Measurements from ENCODE around the gene TRIM4. TPM values are rescaled to one million over a fixed set of nuclear protein-coding genes. Genes with fewer than 3 reads are reported as not detected.

TRIM4 gene
- total and polyA plus RNA-seq, 7 experiments from 2014 or later: 30.1 to 75.0 (median 37.6) TPM

- Histone ChIP-seq H3K4me3 (ENCODE audit: low read length) (no peak overlapping the region), H3K9me3 (ENCODE audit: control insufficient read depth in 2 of 3, low read length in 3 of 3) (no peaks in the 10 kb centered on the region), H3K27ac (ENCODE audit: low read depth, low read length) (no peak overlapping the region), H3K4me1 (ENCODE audit: control insufficient read depth in 2 of 2, insufficient read depth in 2 of 2, low read length in 2 of 2) (peaks cover 0 to 16% of the 10 kb centered on the region in 2 donors), H3K36me3 (ENCODE audit: control insufficient read depth in 2 of 3, insufficient read depth in 3 of 3, low read length in 3 of 3) (no peaks in the 10 kb centered on the region), H3K27me3 (ENCODE audit: control insufficient read depth in 2 of 2, insufficient read depth in 2 of 2, low read length in 2 of 2) (no peaks in the 10 kb centered on the region)
- Mint-ChIP-seq H3K27ac (peak overlapping the region in 3 of 9 donors; percentile 7 to 76 (median 65)), H3K4me3 (peak overlapping the region in 7 of 10 donors; percentile 9 to 87 (median 30)), H3K9me3 (no peaks in the 10 kb centered on the region), H3K36me3 (no peaks in the 10 kb centered on the region), H3K27me3 (peaks cover 0 to 42% (median 14%) of the 10 kb centered on the region in 5 donors), H3K4me1 (peaks cover 16 to 33% (median 33%) of the 10 kb centered on the region in 7 donors)
- POLR2A ChIA-PET: interaction anchor here (1.2 kb wide), 1 partner anchor 10 kb away, joined by 3 read pairs; no protein-coding TSS in a partner anchor
- CTCF ChIA-PET: interaction anchor here (0.7 kb wide), 1 partner anchor 134 kb away, joined by 4 read pairs; no protein-coding TSS in a partner anchor
- intact Hi-C loops (cut with micrococcal nuclease): no loop called here
- no peak for DNase-seq
- ATAC-seq: no peak
Observed at GRCh38 chr7:99927536-99927935, 8.2 kb upstream of the TRIM4 start.

DNA sequence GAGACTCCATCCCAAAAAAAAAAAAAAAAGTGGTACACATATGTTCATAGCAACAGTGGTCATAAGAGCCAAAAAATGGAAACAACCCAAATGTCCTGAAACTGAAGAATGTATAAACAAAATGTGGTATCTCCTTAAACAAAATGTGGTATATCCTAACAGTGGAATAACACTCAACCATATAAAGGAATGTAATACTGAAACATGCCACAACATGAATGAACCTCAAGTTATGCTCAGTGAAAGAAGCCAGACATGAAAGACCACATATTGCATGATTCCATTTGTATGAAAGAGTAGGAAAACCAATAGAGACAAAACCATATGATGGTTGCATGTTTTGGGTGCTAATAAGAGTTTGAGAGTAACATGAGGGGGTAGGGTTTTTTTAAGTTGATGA, 7.0 kb upstream of the TRIM4 start:
- ChIA-PET CTCF (no interaction called here), POLR2A (no interaction called here)
- Histone ChIP-seq H3K4me1 (ENCODE audit: control insufficient read depth in 2 of 2, insufficient read depth in 2 of 2, low read length in 2 of 2) (peaks cover 0 to 16% of the 10 kb centered on the region in 2 donors), H3K27ac (ENCODE audit: low read depth, low read length) (no peak overlapping the region), H3K27me3 (ENCODE audit: control insufficient read depth in 2 of 2, insufficient read depth in 2 of 2, low read length in 2 of 2) (no peaks in the 10 kb centered on the region), H3K4me3 (ENCODE audit: low read length) (no peak overlapping the region), H3K9me3 (ENCODE audit: control insufficient read depth in 2 of 3, low read length in 3 of 3) (no peaks in the 10 kb centered on the region), H3K36me3 (ENCODE audit: control insufficient read depth in 2 of 3, insufficient read depth in 3 of 3, low read length in 3 of 3) (no peaks in the 10 kb centered on the region)
- Mint-ChIP-seq H3K4me1 (peaks cover 16 to 37% (median 33%) of the 10 kb centered on the region in 7 donors), H3K4me3 (peak overlapping the region in 1 of 10 donors; percentile 19), H3K9me3 (no peaks in the 10 kb centered on the region), H3K27me3 (peaks cover 0 to 40% (median 14%) of the 10 kb centered on the region in 5 donors), H3K27ac (no peak overlapping the region), H3K36me3 (peaks cover 0 to 6% (median 5%) of the 10 kb centered on the region in 5 donors)
- ATAC-seq (no peak), DNase-seq (no peak)
- intact Hi-C loops (cut with micrococcal nuclease): no loop called here

- CTCF ChIA-PET: interaction anchor here (1.3 kb wide), 1 partner anchor 11 kb away, joined by 4 read pairs; no protein-coding TSS in a partner anchor
- Histone ChIP-seq H3K27ac (ENCODE audit: low read depth, low read length) (no peak overlapping the region), H3K27me3 (ENCODE audit: control insufficient read depth in 2 of 2, insufficient read depth in 2 of 2, low read length in 2 of 2) (no peaks in the 10 kb centered on the region), H3K36me3 (ENCODE audit: control insufficient read depth in 2 of 3, insufficient read depth in 3 of 3, low read length in 3 of 3) (no peaks in the 10 kb centered on the region), H3K4me1 (ENCODE audit: control insufficient read depth in 2 of 2, insufficient read depth in 2 of 2, low read length in 2 of 2) (peaks cover 14 to 15% of the 10 kb centered on the region in 2 donors), H3K4me3 (ENCODE audit: low read length) (no peak overlapping the region), H3K9me3 (ENCODE audit: control insufficient read depth in 2 of 3, low read length in 3 of 3) (no peaks in the 10 kb centered on the region)
- Mint-ChIP-seq H3K36me3 (peaks cover 0 to 21% (median 5%) of the 10 kb centered on the region in 5 donors), H3K9me3 (peaks cover 0 to 3% (median 0%) of the 10 kb centered on the region in 11 donors), H3K27ac (no peak overlapping the region), H3K4me1 (peaks cover 9 to 34% (median 25%) of the 10 kb centered on the region in 7 donors), H3K27me3 (peaks cover 0 to 34% (median 11%) of the 10 kb centered on the region in 5 donors), H3K4me3 (no peak overlapping the region)
- ATAC-seq: no peak
- POLR2A ChIA-PET: no interaction called here
- intact Hi-C loops (cut with micrococcal nuclease): no loop called here
- DNase-seq: no peak
Observed at GRCh38 chr7:99923200-99923599, 3.9 kb upstream of the TRIM4 start.

DNA sequence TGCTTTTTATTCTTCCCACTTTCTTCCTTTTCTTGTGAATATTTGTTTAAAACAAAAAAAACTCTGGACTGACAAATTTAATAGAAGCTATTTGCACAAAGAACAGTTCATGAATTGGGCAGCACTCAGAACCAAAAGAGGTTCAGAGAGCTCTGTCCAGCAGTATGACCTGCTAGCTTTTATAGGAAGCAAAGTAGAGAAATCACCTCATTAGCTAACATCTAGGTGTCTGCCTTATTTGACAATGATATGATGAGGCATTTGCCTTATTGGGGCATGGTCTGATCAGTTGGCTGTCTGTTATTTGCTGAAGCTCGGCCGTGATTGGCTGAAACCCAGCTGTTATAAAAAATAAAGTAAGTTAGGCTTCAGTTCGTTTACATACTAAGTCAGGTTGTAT, 819 bp upstream of the TRIM4 start:
- Histone ChIP-seq H3K36me3 (ENCODE audit: control insufficient read depth in 2 of 3, insufficient read depth in 3 of 3, low read length in 3 of 3) (peaks cover 0 to 18% (median 3%) of the 10 kb centered on the region in 3 experiments), H3K27me3 (ENCODE audit: control insufficient read depth in 2 of 2, insufficient read depth in 2 of 2, low read length in 2 of 2) (no peaks in the 10 kb centered on the region), H3K9me3 (ENCODE audit: control insufficient read depth in 2 of 3, low read length in 3 of 3) (no peaks in the 10 kb centered on the region), H3K27ac (ENCODE audit: low read depth, low read length) (peak overlapping the region; percentile 96), H3K4me1 (ENCODE audit: control insufficient read depth in 2 of 2, insufficient read depth in 2 of 2, low read length in 2 of 2) (peaks cover 36 to 37% of the 10 kb centered on the region in 2 donors), H3K4me3 (ENCODE audit: low read length) (peak overlapping the region; percentile 68)
- H3K36me3 Mint-ChIP-seq: peaks cover 5 to 32% (median 12%) of the 10 kb centered on the region in 5 donors
- H3K4me3 Mint-ChIP-seq: peak overlapping the region; percentile 87 to 98 (median 96)
- ATAC-seq (no peak), DNase-seq (no peak)
- intact Hi-C loops (cut with micrococcal nuclease): no loop called here
- peaks cover 0 to 6% (median 0%) of the 10 kb centered on the region in 5 donors for H3K27me3 Mint-ChIP-seq
- ChIA-PET CTCF (interaction anchor here (0.6 to 4.4 kb wide), 6 partner anchors 9 to 209 kb away, joined by 3 to 22 read pairs (median 4); partner anchors contain the start of genes GJC3 and ZKSCAN1), POLR2A (interaction anchor here (0.6 to 3.7 kb wide), 16 partner anchors 9 to 508 kb away, joined by 3 to 39 read pairs (median 5); partner anchors contain the start of genes AP4M1, GJC3, MBLAC1 and MCM7)
- peak overlapping the region; percentile 96 to 99 (median 98) for H3K27ac Mint-ChIP-seq
- peaks cover 0 to 3% (median 0%) of the 10 kb centered on the region in 11 donors for H3K9me3 Mint-ChIP-seq
- peaks cover 25 to 56% (median 46%) of the 10 kb centered on the region in 7 donors for H3K4me1 Mint-ChIP-seq

DNA sequence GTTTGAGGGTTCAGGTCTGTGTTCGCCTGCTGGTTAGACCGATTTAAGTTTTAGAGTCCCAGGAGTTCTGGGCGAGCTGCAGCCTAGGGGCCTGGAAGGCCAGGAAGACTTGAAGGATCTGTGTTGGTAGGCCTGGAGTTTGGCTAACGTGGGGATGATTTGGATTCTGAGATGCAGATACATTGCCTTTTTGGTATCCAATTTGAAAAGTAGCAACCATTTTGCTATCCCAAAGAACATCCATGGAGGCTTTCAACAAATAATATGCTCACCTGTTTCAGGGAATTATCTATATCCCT, 433 bp upstream of the TRIM4 start:
- H3K4me1 Mint-ChIP-seq: peaks cover 25 to 60% (median 49%) of the 10 kb centered on the region in 7 donors
- intact Hi-C loops (cut with micrococcal nuclease): loop anchor here (1.0 to 10.0 kb wide), 12 partner anchors 10 to 1333 kb away; partner anchors contain the start of genes GJC3 (in 2 of the 2), ZKSCAN1 (in 2 of the 2), ZNF3 (in 2 of the 2) and PVRIG (in 1 of the 2)
- peaks cover 5 to 32% (median 12%) of the 10 kb centered on the region in 5 donors for H3K36me3 Mint-ChIP-seq
- Histone ChIP-seq H3K36me3 (ENCODE audit: control insufficient read depth in 2 of 3, insufficient read depth in 3 of 3, low read length in 3 of 3) (peaks cover 0 to 18% (median 3%) of the 10 kb centered on the region in 3 experiments), H3K4me1 (ENCODE audit: control insufficient read depth in 2 of 2, insufficient read depth in 2 of 2, low read length in 2 of 2) (peaks cover 36 to 37% of the 10 kb centered on the region in 2 donors), H3K9me3 (ENCODE audit: control insufficient read depth in 2 of 3, low read length in 3 of 3) (no peaks in the 10 kb centered on the region), H3K27me3 (ENCODE audit: control insufficient read depth in 2 of 2, insufficient read depth in 2 of 2, low read length in 2 of 2) (no peaks in the 10 kb centered on the region), H3K27ac (ENCODE audit: low read depth, low read length) (peak overlapping the region; percentile 96), H3K4me3 (ENCODE audit: low read length) (peak overlapping the region; percentile 68)
- peak overlapping the region; percentile 96 to 99 (median 98) for H3K27ac Mint-ChIP-seq
- H3K9me3 Mint-ChIP-seq: peaks cover 0 to 3% (median 0%) of the 10 kb centered on the region in 11 donors
- no peak for ATAC-seq
- peaks cover 0 to 5% (median 0%) of the 10 kb centered on the region in 5 donors for H3K27me3 Mint-ChIP-seq
- no peak for DNase-seq
- CTCF ChIA-PET: interaction anchor here (1.4 to 4.4 kb wide), 6 partner anchors 10 to 95 kb away, joined by 3 to 22 read pairs (median 5); partner anchors contain the start of genes GJC3 and ZKSCAN1
- peak overlapping the region; percentile 87 to 98 (median 96) for H3K4me3 Mint-ChIP-seq
- POLR2A ChIA-PET: interaction anchor here (0.6 to 3.7 kb wide), 24 partner anchors 9 to 511 kb away, joined by 3 to 39 read pairs (median 5); partner anchors contain the start of genes AP4M1, BUD31, FAM200A and GJC3

DNA sequence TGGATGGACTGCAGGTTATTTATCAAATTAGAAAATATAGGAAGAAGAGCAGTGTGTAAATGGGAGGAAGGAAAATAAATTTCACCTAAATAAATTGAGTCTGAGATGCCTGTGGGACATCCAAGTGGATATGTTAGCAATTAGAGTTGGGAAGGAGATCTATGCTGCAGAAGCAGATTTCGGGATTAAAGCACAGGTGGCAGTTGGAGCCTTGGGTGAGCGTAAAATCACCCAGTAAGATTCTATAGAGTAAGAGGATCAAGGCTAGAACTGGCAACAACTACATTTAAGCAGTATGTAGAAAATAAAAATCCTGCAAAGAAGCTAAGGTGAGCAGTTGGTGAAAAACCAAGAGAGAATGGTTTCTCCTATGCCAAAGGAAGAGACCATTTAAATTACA, 8.4 kb downstream of the TRIM4 start:
- no peaks in the 10 kb centered on the region for H3K27me3 ChIP-seq (ENCODE audit: control insufficient read depth in 2 of 2, insufficient read depth in 2 of 2, low read length in 2 of 2)
- no peaks in the 10 kb centered on the region for H3K9me3 Mint-ChIP-seq
- no peaks in the 10 kb centered on the region for H3K27me3 Mint-ChIP-seq
- peaks cover 6 to 13% of the 10 kb centered on the region in 2 donors for H3K4me1 ChIP-seq (ENCODE audit: control insufficient read depth in 2 of 2, insufficient read depth in 2 of 2, low read length in 2 of 2)
- no peak overlapping the region for H3K4me3 ChIP-seq (ENCODE audit: low read length)
- peaks cover 12 to 57% (median 26%) of the 10 kb centered on the region in 3 experiments for H3K36me3 ChIP-seq (ENCODE audit: control insufficient read depth in 2 of 3, insufficient read depth in 3 of 3, low read length in 3 of 3)
- peak overlapping the region in 4 of 10 donors; percentile 17 to 49 (median 35) for H3K4me3 Mint-ChIP-seq
- H3K27ac Mint-ChIP-seq: peak overlapping the region in 3 of 9 donors; percentile 28 to 71 (median 64)
- peaks cover 4 to 34% (median 20%) of the 10 kb centered on the region in 5 donors for H3K36me3 Mint-ChIP-seq
- no peak overlapping the region for H3K27ac ChIP-seq (ENCODE audit: low read depth, low read length)
- no peaks in the 10 kb centered on the region for H3K9me3 ChIP-seq (ENCODE audit: control insufficient read depth in 2 of 3, low read length in 3 of 3)
- ChIA-PET CTCF (interaction anchor here (1.1 to 8.4 kb wide), 3 partner anchors 39 to 78 kb away, joined by 4 to 102 read pairs (median 5); no protein-coding TSS in a partner anchor), POLR2A (interaction anchor here (0.6 to 1.8 kb wide), 3 partner anchors 9 to 220 kb away, joined by 3 to 4 read pairs (median 4); partner anchors contain the start of gene TRIM4)
- intact Hi-C loops (cut with micrococcal nuclease): loop anchor here in 1 of 2 donors (10.0 kb wide), 2 partner anchors 304 to 406 kb away; partner anchors contain the start of genes PVRIG, ZKSCAN5 and ZNF394
- H3K4me1 Mint-ChIP-seq: peaks cover 22 to 82% (median 68%) of the 10 kb centered on the region in 7 donors
- DNase-seq: no peak
- ATAC-seq: no peak

All from naive thymus-derived CD4-positive, alpha-beta T cell (primary cell).